Astrocyte (in vitro differentiated cells and primary cell): ENCODE data around the gene IL4R.

ENCODE experiments used
- CTCF ChIP-seq: IDR thresholded peaks from 2 replicates; pipeline ENCODE4 v1.5.1; 2011; ENCODE audit warnings: low read depth, mild to moderate bottlenecking, inconsistent platforms, low read length, moderate library complexity; ENCODE audit not compliant: insufficient read depth
- EZH2 ChIP-seq: IDR thresholded peaks from 2 replicates; pipeline ENCODE4 v1.6.1; 2012; ENCODE audit warnings: mild to moderate bottlenecking, low read length, inconsistent platforms; ENCODE audit not compliant: insufficient read depth

- TF ChIP-seq EZH2, result no peak
- no peak for TF ChIP-seq CTCF
Measured at GRCh38 chr16:27403601-27403992, 89.8 kb downstream of the IL4R start.
